KOPT-K1 (cell line): ENCODE data around the gene AHCYL1.

Experiments
- H3K27ac ChIP-seq: fragments of 200-600 bp; sonication (generic); 2 replicates; pipeline ENCODE4 v1.5.1; 2016; ENCODE audit warnings: antibody characterized with exemption, mild to moderate bottlenecking, low read depth, low read length; ENCODE audit not compliant: poor library complexity, severe bottlenecking
- H3K36me3 ChIP-seq: fragments of 200-600 bp; sonication (generic); 2 replicates; pipeline ENCODE4 v1.5.1; 2017; ENCODE audit warnings: antibody characterized with exemption, mild to moderate bottlenecking, low read length, moderate library complexity; ENCODE audit not compliant: insufficient read depth
- H3K9me3 ChIP-seq: fragments of 200-600 bp; sonication (generic); 2 replicates; pipeline ENCODE4 v1.5.1; 2017; ENCODE audit warnings: antibody characterized with exemption, low read length, mild to moderate bottlenecking; ENCODE audit not compliant: insufficient read depth, poor library complexity, severe bottlenecking

Gene AHCYL1

DNA sequence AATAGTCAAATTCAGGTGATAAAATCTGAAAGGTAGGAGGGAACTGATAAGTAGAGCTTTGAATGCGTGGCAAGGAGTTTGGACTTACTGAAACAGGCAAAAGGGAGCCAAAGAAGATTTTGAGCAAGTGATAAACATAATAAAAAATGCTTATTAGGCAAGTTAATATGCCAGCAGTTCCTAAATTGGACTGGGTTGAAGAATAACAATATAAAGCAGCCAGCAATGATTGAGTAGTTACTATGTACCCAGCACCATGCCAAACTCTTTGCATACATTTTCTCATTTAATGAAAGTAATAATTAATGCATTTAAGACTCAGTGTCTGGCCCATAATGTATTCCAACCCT lies 23.8 kb upstream of the AHCYL1 start:
- H3K9me3 ChIP-seq, result no peaks in the 10 kb centered on the region
- H3K27ac ChIP-seq, result no peak overlapping the region
- H3K36me3 ChIP-seq, result no peaks in the 10 kb centered on the region

DNA sequence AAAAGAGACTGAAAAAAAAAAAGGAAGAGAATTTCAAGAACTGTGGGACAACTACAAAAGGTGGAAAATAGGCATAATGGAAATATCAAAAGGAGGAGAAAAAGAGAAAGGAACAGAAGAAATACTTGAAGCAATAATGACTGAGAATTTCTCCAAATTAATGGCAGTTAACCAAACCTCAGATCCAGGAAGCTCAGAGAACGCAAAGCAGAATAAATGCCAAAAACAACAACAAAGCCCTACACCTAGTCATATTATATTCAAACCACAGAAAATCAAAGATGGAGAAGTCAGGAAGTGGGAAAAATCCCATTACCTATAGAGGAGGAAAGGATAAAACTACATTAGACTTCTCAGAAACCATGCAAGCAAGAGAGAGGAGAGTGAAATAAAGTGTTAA lies 20.7 kb upstream of the AHCYL1 start:
- H3K27ac ChIP-seq, result no peak overlapping the region
- no peaks in the 10 kb centered on the region for H3K36me3 ChIP-seq
- no peaks in the 10 kb centered on the region for H3K9me3 ChIP-seq

DNA sequence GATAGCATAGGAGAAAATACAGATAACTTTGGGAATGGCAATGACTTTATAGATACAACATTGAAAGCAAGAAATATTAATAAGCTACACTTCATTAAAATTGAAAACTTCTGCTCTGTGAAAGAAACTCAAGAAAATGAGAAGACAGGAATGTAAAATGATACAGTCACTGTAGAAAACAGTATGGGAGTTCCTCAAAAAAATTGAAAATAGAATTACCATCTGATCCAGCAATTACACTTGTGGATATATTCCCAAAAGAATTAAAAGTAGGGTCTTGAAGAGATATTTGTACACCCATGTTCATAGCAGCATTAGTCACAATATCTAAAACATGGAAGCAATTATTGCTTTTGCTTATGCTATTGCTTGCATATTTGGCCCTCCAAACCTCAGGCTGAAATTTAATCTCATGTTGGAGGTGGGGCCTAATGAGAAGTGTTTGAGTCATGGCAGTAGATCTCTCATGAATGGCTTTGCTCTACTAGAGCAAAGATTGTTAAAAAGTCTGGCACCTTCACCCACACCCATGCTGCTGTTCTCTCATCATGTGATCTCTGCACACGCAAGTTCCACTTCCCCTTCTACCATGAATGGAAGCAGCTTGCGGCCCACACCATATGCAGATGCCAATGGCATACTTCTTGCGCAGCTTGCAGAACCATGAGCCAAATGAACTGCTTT lies 15.3 kb upstream of the AHCYL1 start:
- no peaks in the 10 kb centered on the region for H3K9me3 ChIP-seq
- no peaks in the 10 kb centered on the region for H3K36me3 ChIP-seq
- H3K27ac ChIP-seq, result no peak overlapping the region

DNA sequence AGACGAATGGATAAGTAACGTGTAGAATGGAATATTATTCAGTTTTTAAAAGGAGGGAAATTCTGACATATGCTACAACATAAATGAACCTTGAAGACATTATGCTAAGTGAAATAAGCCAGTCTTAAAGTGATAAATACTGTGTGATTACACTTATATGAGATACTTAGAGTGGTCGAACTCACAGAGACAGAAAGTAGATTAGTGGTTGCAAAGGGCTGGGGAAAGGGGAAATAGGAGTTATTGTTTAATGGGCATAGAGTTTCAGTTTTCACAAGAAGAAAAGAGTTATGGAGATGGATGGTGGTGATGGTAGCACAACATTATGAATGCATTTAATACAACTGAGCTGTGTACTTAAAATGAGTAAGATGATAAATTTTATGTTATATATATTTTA lies 14.7 kb upstream of the AHCYL1 start:
- H3K27ac ChIP-seq, result no peak overlapping the region
- H3K9me3 ChIP-seq, result no peaks in the 10 kb centered on the region
- H3K36me3 ChIP-seq, result no peaks in the 10 kb centered on the region

DNA sequence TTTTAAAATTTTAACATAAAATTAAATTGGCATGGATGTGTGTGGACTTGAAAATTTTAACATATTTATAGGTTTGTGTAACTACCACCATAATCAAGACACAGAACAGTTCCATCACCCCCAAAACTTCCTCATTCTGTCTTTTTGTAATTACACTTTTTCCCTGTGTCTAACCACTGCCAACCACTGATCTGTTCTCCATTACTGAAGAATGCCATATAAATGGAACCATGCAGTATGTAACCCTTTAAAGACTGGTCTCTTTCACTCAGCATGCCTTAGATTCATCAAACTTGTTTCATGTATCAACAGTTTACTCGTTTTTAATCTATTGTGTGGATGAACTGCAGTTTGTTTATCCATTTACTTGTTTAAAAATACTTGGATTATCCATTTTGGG lies 13.0 kb upstream of the AHCYL1 start:
- Histone ChIP-seq H3K36me3 (no peaks in the 10 kb centered on the region), H3K9me3 (no peaks in the 10 kb centered on the region), H3K27ac (no peak overlapping the region)

DNA sequence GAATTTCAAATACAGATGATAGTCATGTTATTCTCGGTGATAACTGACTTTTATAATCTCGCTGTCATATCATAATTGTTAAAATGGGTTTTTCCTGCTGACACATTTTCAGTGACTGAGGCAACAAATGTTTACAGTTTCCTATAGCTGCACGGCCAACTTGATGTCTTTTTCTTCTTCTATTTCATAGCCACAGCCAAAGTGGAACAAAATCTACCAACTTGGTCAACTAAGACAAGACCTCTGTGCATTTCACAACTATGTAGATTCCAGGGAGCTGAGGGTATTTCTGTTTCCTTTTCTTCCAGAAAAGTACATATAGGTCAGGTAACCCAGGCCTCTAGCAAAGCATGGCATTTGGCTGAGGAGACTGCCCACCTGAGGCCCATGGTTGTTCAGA lies 10.4 kb upstream of the AHCYL1 start:
- Histone ChIP-seq H3K36me3 (no peaks in the 10 kb centered on the region), H3K27ac (no peak overlapping the region)

DNA sequence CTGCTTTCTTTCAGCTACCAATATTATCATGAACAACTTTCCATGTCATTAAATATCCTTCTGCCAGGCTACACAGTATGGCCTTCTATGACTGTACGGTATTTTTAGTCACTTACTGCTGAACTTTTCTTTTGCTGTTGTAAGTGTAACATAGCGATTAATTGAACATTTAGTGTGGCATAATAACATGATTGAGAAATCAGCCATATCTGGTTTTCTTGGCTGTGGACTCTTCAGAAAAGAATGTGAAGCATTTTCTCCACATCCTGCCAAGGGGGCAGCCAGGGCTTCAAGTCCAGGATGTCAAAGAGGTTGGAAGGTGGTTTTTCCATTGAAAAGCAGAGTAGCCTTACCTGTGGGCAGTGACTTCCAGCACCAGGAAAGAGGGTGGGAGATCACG lies 8.8 kb upstream of the AHCYL1 start:
- Histone ChIP-seq H3K9me3 (no peaks in the 10 kb centered on the region), H3K36me3 (no peaks in the 10 kb centered on the region), H3K27ac (no peak overlapping the region)

More for the DNA sequence above, 10.4 kb upstream of the AHCYL1 start:
- no peaks in the 10 kb centered on the region for H3K9me3 ChIP-seq

DNA sequence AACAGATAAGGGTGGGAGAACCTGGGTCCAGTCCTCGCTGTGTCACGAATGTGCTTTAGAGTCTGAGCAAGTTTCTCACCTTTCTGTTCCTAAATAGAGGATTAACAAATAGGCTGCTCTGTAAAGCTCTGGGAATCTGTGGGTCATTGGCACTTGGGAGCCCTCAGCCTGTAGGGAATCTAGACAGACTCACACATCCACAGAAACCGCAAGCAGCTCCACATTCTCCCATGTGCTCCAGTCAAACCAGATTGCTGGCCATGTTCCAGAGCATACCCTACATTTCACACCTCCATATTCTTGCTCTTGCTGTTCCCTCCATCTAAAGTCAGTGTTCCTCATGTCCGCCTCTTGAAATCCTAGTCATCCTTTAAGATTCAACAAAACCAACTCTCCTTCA lies 7.8 kb upstream of the AHCYL1 start:
- H3K27ac ChIP-seq, result no peak overlapping the region
- H3K36me3 ChIP-seq, result no peaks in the 10 kb centered on the region
- no peaks in the 10 kb centered on the region for H3K9me3 ChIP-seq

DNA sequence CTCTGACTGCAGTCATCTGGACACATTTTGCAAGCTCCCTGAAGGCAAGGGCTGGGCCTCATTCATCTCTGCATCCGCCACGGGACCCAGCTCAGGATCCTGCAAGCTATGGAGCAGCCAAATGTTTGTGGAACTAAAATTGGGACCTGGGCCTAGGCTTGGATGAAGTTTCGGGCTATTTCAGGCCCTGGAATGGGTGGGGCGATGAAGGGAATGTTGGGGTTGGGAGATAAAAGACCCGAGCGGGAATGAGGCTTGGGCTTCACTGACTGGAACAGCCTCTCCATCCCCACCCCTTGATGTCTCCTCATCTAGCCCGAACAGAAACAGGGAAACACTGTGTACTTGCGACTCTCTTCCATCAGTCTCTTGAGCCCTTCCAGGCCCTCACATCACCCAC lies 7.3 kb upstream of the AHCYL1 start:
- H3K9me3 ChIP-seq, result no peaks in the 10 kb centered on the region
- H3K27ac ChIP-seq, result no peak overlapping the region
- no peaks in the 10 kb centered on the region for H3K36me3 ChIP-seq

DNA sequence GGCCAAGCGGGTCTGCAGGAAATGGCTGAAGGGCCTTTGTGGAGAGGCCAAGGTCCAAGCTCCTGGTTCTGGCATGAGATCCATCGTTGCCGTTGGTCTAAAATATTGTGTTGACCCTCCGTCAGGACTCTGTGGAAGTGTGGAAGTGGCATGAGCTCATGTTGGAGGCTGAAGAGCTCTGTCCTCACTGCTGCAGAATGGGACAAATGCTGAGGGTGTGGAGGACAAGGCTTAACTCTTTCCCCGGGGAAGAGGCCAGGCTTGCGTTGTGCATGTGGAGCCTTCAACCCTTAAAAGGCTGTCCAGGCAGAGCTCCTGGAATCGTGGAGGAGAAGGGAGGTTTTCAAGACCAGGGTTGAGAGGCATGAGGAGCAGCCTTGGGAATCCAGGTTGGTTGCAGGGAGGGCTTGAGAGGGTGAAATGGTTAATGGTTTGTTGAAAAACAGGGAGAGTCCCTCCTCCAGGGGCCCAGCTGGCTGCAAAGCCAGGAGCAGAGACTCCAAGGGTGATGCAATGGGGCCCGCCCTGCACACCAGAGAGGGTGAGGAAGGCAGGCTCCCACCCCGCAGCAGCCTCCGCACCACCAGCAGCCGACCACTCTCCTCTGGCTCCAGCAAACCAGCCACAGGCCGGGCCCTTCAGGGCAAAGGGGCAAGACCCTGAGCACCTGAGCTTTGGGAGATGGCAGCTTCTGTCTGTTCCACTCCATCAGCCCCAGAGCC lies 6.7 kb upstream of the AHCYL1 start:
- Histone ChIP-seq H3K36me3 (no peaks in the 10 kb centered on the region), H3K27ac (no peak overlapping the region), H3K9me3 (no peaks in the 10 kb centered on the region)

DNA sequence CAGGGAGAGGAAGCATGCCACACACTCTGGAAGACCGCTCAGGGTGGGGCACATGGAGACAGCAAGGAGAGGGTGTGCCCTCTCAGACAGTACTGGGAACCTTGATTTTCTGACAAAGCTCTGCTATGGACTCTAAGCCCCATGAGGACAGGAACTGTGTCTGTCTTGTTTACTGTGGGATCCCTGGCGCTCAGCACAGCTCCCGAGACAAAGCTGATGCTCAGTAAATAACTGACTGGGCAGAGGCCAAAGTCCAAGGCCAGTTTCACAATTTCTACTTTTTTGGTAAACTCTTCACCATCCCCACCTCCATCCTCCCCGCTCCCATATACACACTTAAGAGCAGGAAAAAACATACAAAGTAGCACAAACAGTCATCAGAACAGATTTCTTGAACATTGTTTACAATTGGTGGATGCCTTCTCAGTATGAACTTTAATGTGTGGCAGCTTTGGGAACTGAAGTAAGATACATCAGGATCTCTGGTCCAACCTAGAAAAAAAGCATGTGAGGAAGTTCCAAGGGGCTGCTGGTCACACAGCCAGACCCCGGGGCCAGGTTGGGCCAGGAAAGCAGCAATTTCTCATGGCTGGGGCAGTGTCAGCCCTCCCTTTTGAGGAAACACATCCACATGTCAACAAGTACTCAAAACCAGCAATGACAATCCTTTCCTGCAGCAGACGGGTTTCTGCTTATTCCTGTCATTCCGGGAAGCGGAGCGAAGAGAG lies 5.6 kb upstream of the AHCYL1 start:
- no peaks in the 10 kb centered on the region for H3K9me3 ChIP-seq
- H3K27ac ChIP-seq, result no peak overlapping the region
- H3K36me3 ChIP-seq, result no peaks in the 10 kb centered on the region

DNA sequence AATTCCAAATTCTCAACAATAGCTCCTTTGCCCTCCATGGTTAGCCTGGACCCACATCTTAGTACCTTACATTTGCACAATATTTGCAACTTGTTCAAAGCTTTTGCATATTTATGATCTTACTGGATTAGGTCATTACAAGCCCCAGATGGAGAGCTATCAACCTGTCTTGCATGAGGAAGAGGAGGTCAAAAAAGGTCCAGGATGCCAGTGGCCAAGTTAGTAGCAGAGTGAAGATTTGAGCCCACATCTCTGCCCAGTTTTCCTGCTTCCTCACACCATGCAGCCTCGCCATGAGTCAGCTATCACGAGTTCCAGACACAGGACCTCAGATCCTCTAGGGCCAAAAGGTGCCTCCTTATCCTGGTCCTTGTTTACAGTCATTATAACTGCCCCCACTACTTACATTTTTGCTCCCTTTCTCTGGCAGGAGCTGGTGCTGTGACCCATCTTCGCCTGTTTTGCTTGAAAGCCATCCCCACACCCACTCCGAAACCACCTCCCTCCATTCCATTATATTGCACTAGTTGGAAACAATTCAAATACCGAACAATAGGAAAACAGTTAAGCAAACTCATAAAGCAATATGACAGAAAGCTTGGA lies 5.0 kb upstream of the AHCYL1 start:
- Histone ChIP-seq H3K27ac (no peak overlapping the region), H3K36me3 (no peaks in the 10 kb centered on the region), H3K9me3 (no peaks in the 10 kb centered on the region)

DNA sequence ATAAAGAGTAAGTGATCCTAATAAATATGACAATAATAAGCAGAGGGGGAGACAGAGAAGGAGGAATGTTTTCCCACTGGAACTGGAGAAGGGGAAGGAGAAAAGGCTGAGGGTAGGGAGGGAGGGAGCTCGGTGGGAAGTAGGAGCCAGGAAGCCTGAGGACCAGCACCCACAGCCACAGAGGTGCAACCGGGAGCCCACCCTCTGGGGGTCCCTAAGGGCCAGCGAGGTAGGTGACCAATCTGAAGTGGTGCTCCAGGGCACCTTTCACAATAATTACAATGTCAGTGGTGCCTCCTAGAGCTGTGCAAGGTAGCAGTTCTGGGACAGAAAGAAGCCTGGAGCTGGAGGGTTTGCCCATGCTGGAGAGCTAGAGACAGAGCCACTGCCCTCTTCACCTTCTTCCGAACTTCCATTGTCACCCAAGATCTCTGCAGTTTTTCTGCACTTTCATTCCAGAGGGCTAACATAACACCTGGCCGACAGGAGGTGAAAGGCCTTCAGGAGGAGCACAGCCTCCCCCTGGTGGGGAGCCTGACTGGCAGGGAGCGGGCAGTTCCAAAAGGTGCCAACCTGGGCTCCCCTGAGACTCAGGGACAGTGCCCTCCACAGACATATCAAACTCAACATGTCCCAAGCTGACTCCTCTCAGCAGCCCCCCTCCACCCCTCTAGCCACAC lies 4.1 kb upstream of the AHCYL1 start:
- H3K27ac ChIP-seq, result no peak overlapping the region
- no peaks in the 10 kb centered on the region for H3K9me3 ChIP-seq
- no peaks in the 10 kb centered on the region for H3K36me3 ChIP-seq

DNA sequence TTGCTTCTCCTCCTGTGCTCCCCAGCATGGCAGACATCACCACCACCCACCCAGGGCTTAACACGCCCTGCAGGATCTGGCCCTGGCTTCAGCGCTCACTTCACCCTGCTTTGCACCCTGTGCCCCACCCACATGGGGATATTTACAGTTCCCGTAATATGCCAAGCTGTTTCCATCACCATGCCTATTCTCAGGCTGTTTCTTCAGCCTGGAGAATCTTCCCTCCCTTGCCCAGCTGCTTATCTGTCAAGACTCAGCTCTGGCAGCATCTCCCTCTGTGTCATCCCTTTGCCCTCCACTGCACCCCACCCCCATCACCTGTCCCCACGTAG lies 3.6 kb upstream of the AHCYL1 start:
- Histone ChIP-seq H3K36me3 (no peaks in the 10 kb centered on the region), H3K27ac (no peak overlapping the region), H3K9me3 (no peaks in the 10 kb centered on the region)
